MCF 10A (cell line): ENCODE measurements around the gene CAPN10. TPM values are rescaled to one million over a fixed set of nuclear protein-coding genes. Genes with fewer than 3 reads are reported as not detected.

ENCODE experiments used
- BruUV-seq: library from RNA; stranded (reverse); fragments of 400-500 nt; replicated peaks from 2 replicates; lab custom pipeline; 2021; lab: Mats Ljungman, UMichigan
- CTCF ChIA-PET: fragments of 300-600 bp; sonication (Branson Sonifier 250); formaldehyde crosslinking; extraction: SDS; loops from one replicate; lab custom pipeline; 2021; ENCODE audit warnings: antibody characterized with exemption, inconsistent platforms; lab: Yijun Ruan, JAX
- POLR2A ChIA-PET: fragments of 300-600, 350-650 bp; sonication (Branson Sonifier 250); formaldehyde crosslinking; extraction: SDS; loops from one replicate; lab custom pipeline; 2020; ENCODE audit warnings: antibody characterized with exemption, inconsistent platforms; lab: Yijun Ruan, JAX
- DNase-seq: peaks from one replicate; pipeline ENCODE4 v3.0.0-alpha.2; 2018; ENCODE audit not compliant: unreplicated experiment
- H3K27ac Mint-ChIP-seq: one replicate; pipeline ENCODE4 v1.8.0; 2022; ENCODE audit warnings: mild to moderate bottlenecking, low read depth, mixed read lengths; ENCODE audit not compliant: unreplicated experiment
- H3K27me3 Mint-ChIP-seq: one replicate; pipeline ENCODE4 v1.8.0; 2022; ENCODE audit warnings: mixed read lengths; ENCODE audit not compliant: insufficient read depth, unreplicated experiment
- H3K36me3 Mint-ChIP-seq: one replicate; pipeline ENCODE4 v1.8.0; 2022; ENCODE audit warnings: mild to moderate bottlenecking, moderate library complexity, mixed read lengths; ENCODE audit not compliant: insufficient read depth, unreplicated experiment
- H3K4me1 Mint-ChIP-seq: one replicate; pipeline ENCODE4 v1.8.0; 2022; ENCODE audit warnings: mixed read lengths; ENCODE audit not compliant: insufficient read depth, unreplicated experiment
- H3K4me3 Mint-ChIP-seq: one replicate; pipeline ENCODE4 v1.8.0; 2022; ENCODE audit warnings: mild to moderate bottlenecking, moderate library complexity, mixed read lengths; ENCODE audit not compliant: unreplicated experiment
- H3K9me3 Mint-ChIP-seq: one replicate; pipeline ENCODE4 v1.8.0; 2022; ENCODE audit warnings: mixed read lengths; ENCODE audit not compliant: unreplicated experiment
- intact Hi-C: fragments of 100-400 bp; cut with micrococcal nuclease; formaldehyde crosslinking; loops from 2 replicates; pipeline ENCODE4 v1.14.1; 2022
- total RNA-seq: library from RNA; stranded (reverse); gene quantifications from 2 replicates; pipeline ENCODE4 v1.2.3, GENCODE V29; 2022
- TF ChIP-seq, protein P1 (sequence below): fragments of 200-600 bp; IDR thresholded peaks from one replicate; pipeline ENCODE4 v1.8.0; 2022; ENCODE audit warnings: antibody characterized with exemption, mild to moderate bottlenecking; ENCODE audit not compliant: unreplicated experiment

CAPN10 gene
- total RNA-seq, 1 experiment from 2014 or later: 27.6 TPM

DNA sequence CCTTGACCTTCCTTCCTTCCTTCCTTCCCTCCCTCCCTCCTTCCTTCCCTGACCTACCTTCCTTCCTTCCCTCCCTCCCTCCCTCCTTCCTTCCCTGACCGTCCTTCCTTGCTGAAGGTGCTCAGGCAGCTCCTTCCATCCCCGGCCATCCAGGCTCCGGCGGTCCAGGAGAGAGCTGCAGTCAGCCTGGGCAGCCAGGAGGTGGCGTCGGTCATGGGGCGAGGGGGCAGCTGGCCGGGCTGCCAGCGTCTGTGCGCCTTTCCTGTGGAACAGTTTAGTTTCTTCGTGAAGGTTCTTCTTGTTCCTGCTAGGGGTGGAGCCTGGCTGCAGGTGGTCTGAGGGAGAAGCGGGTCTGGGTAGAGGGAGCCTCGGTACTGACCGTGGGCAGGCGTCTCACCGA lies 54.4 kb downstream of the CAPN10 start:
- H3K4me1 Mint-ChIP-seq: no peaks in the 10 kb centered on the region
- H3K4me3 Mint-ChIP-seq: no peak overlapping the region
- no peak for DNase-seq
- no peak overlapping the region for H3K27ac Mint-ChIP-seq
- TF ChIP-seq, protein P1, sequence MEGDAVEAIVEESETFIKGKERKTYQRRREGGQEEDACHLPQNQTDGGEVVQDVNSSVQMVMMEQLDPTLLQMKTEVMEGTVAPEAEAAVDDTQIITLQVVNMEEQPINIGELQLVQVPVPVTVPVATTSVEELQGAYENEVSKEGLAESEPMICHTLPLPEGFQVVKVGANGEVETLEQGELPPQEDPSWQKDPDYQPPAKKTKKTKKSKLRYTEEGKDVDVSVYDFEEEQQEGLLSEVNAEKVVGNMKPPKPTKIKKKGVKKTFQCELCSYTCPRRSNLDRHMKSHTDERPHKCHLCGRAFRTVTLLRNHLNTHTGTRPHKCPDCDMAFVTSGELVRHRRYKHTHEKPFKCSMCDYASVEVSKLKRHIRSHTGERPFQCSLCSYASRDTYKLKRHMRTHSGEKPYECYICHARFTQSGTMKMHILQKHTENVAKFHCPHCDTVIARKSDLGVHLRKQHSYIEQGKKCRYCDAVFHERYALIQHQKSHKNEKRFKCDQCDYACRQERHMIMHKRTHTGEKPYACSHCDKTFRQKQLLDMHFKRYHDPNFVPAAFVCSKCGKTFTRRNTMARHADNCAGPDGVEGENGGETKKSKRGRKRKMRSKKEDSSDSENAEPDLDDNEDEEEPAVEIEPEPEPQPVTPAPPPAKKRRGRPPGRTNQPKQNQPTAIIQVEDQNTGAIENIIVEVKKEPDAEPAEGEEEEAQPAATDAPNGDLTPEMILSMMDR: no peak
- no TSS peak for BruUV-seq
- no peaks in the 10 kb centered on the region for H3K36me3 Mint-ChIP-seq
- H3K9me3 Mint-ChIP-seq: no peaks in the 10 kb centered on the region
- H3K27me3 Mint-ChIP-seq: peaks cover 40% of the 10 kb centered on the region
- intact Hi-C loops: no loop called here
- POLR2A ChIA-PET: no interaction called here
- CTCF ChIA-PET: interaction anchor here (0.7 kb wide), 2 partner anchors 141 to 1564 kb away, joined by 3 read pairs; no protein-coding TSS in a partner anchor

DNA sequence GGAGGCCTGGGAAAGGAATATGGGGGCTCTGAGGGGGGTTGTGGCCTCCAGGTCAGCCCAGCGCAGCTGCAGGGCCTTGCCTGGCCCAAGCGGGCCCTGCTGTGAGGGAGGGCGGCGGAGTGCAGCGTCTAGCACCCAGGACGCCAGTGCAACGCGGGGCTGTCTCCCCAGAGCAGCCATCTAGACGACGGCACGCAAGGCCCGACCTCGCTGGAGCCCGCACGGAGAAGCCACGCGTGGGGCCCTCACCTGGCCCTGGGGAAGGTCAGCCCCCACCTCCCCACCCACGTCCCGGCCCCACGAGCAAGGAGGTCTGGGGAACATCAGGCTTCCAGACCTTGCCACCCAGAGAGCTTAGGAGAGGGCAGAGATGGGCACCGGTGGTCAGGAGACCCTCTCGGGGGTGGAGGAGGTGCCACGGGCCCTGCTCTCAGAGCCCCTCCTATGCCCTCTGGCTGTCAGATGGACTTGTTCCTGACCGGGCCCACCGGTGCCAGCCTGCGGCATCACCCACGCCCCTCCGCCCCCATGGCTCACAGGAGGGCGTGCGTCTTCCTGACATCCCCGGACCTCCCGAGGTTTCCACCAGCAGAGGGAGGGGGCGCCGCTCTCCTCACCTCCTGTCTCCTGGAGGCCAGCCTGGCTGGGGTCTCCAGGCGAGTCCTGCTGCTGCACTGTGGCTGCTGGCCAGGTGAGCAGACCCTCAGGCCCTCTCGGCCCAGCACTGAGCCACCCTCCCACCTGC lies 55.7 kb downstream of the CAPN10 start:
- Mint-ChIP-seq H3K9me3 (no peaks in the 10 kb centered on the region), H3K4me3 (no peak overlapping the region), H3K4me1 (no peaks in the 10 kb centered on the region), H3K27me3 (peaks cover 49% of the 10 kb centered on the region), H3K36me3 (no peaks in the 10 kb centered on the region), H3K27ac (no peak overlapping the region)
- intact Hi-C loops: no loop called here
- POLR2A ChIA-PET: no interaction called here
- CTCF ChIA-PET: no interaction called here
- TF ChIP-seq, protein P1: no peak
- DNase-seq: no peak
- BruUV-seq: no TSS peak

DNA sequence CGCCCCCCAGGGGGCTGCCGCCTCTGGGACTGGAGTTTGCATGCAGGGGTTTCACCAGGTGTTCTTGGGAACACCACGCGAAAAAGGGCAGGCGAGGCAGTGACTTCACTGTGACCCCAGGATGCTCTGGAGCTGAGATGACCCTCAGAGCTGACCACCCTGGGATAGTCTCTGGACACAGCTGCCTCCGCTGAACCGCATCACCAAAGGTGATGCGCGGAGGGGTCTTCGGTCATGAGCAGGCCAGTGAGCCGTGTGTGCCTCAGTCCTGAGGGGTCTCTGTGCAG lies 56.2 kb downstream of the CAPN10 start:
- CTCF ChIA-PET: no interaction called here
- peaks cover 54% of the 10 kb centered on the region for H3K27me3 Mint-ChIP-seq
- H3K4me3 Mint-ChIP-seq: no peak overlapping the region
- H3K9me3 Mint-ChIP-seq: no peaks in the 10 kb centered on the region
- TF ChIP-seq, protein P1: no peak
- no peak for DNase-seq
- BruUV-seq: no TSS peak
- intact Hi-C loops: no loop called here
- H3K27ac Mint-ChIP-seq: no peak overlapping the region
- H3K36me3 Mint-ChIP-seq: no peaks in the 10 kb centered on the region
- POLR2A ChIA-PET: no interaction called here
- no peaks in the 10 kb centered on the region for H3K4me1 Mint-ChIP-seq

DNA sequence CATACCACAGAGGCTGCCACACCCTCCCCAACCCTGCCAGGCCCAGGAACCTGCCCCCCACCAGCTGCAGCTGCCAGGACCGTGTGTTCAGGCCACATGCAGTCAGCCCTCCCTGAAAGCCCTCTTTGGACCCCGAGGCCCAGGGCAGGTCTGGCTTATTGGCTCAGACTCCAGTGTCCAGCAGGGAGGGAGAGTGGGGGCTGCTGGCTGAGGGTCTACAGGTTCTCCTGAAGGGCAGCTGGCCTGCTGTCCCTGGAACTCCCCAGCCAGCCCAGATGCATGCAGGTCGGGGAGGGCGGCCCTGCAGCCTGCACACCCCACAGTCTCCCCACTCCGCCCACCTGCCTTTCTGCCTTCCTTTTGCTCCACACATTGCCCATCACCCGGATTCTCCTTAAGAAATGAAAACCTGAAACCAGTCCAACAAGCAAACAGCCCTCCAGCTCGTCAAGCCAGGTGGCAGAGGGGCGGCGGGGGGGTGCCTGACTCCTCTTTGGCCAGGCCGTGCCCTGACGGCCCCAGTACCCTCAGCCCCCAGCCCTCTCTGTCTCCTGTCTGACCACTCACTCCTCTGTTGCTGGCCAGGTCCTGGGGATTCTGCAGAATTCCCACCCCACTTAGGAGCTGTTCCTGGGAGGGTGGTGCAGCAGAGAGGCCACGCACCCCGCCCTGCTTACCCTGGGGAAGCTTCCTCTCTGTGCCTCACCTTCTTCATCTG lies 56.7 kb downstream of the CAPN10 start:
- peaks cover 59% of the 10 kb centered on the region for H3K27me3 Mint-ChIP-seq
- DNase-seq: no peak
- H3K9me3 Mint-ChIP-seq: no peaks in the 10 kb centered on the region
- POLR2A ChIA-PET: no interaction called here
- H3K4me3 Mint-ChIP-seq: no peak overlapping the region
- intact Hi-C loops: no loop called here
- H3K27ac Mint-ChIP-seq: no peak overlapping the region
- CTCF ChIA-PET: no interaction called here
- H3K36me3 Mint-ChIP-seq: no peaks in the 10 kb centered on the region
- no TSS peak for BruUV-seq
- no peaks in the 10 kb centered on the region for H3K4me1 Mint-ChIP-seq
- TF ChIP-seq, protein P1: no peak
